AG04449 (cell line): Measurements from ENCODE around the gene AK4.

Experiments used
- CTCF ChIA-PET: fragments of 350-600 bp; formaldehyde crosslinking; extraction: SDS; loops from one replicate; lab custom pipeline; 2021; ENCODE audit warnings: antibody characterized with exemption; lab: Yijun Ruan, JAX
- POLR2A ChIA-PET: fragments of 400-600, 350-600 bp; formaldehyde crosslinking; extraction: SDS; loops from one replicate; lab custom pipeline; 2020; ENCODE audit warnings: antibody characterized with exemption, inconsistent platforms; lab: Yijun Ruan, JAX
- DNase-seq: peaks from one replicate; pipeline ENCODE4 v3.0.0-alpha.2; 2010; ENCODE audit warnings: low read depth, low spot score
- H3K4me3 ChIP-seq: 2 replicates; pipeline ENCODE4 v1.5.1; 2011; ENCODE audit warnings: low read depth, mild to moderate bottlenecking, control low read depth, low read length
- CTCF ChIP-seq: IDR thresholded peaks from one replicate; pipeline ENCODE4 v1.5.1; 2011; ENCODE audit warnings: mild to moderate bottlenecking, moderate library complexity, low read length, control low read depth, inconsistent platforms; ENCODE audit not compliant: insufficient read depth; ENCODE audit errors: missing control alignments

The AK4 gene

GRCh38 chr1:65200411-65200810 is 52.4 kb downstream of the AK4 start:
- CTCF ChIA-PET: interaction anchor here (1.1 to 3.5 kb wide), 3 partner anchors 10 to 139 kb away, joined by 3 to 17 read pairs (median 5); no protein-coding TSS in a partner anchor
- no peak for DNase-seq
- POLR2A ChIA-PET: no interaction called here
- TF ChIP-seq CTCF: no peak
- H3K4me3 ChIP-seq: no peak overlapping the region

GRCh38 chr1:65206836-65207235 is 58.8 kb downstream of the AK4 start:
- TF ChIP-seq CTCF: no peak
- DNase-seq: no peak
- ChIA-PET CTCF (interaction anchor here (1.0 to 4.3 kb wide), 5 partner anchors 9 to 142 kb away, joined by 3 to 37 read pairs (median 6); no protein-coding TSS in a partner anchor), POLR2A (no interaction called here)
- H3K4me3 ChIP-seq: no peak overlapping the region

- ChIA-PET POLR2A (no interaction called here), CTCF (interaction anchor here (1.0 to 10.3 kb wide), 6 partner anchors 8 to 481 kb away, joined by 5 to 143 read pairs (median 18); no protein-coding TSS in a partner anchor)
- DNase-seq: no peak
- TF ChIP-seq CTCF: no peak
- no peak overlapping the region for H3K4me3 ChIP-seq
Observed at GRCh38 chr1:65207317-65207716, 59.3 kb downstream of the AK4 start.

GRCh38 chr1:65208563-65208973 is 60.6 kb downstream of the AK4 start:
- ChIA-PET POLR2A (no interaction called here), CTCF (interaction anchor here (0.7 to 10.3 kb wide), 23 partner anchors 8 to 484 kb away, joined by 3 to 143 read pairs (median 4); no protein-coding TSS in a partner anchor)
- no peak for TF ChIP-seq CTCF
- no peak overlapping the region for H3K4me3 ChIP-seq
- no peak for DNase-seq

- ChIA-PET POLR2A (no interaction called here), CTCF (interaction anchor here (0.7 to 10.3 kb wide), 25 partner anchors 8 to 483 kb away, joined by 3 to 143 read pairs (median 4); no protein-coding TSS in a partner anchor)
- no peak overlapping the region for H3K4me3 ChIP-seq
- DNase-seq: no peak
- peak; percentile 51 for TF ChIP-seq CTCF
Observed at GRCh38 chr1:65209005-65209885, 61.2 kb downstream of the AK4 start.

- DNase-seq: no peak
- ChIA-PET POLR2A (no interaction called here), CTCF (interaction anchor here (0.8 to 10.3 kb wide), 5 partner anchors 9 to 478 kb away, joined by 3 to 143 read pairs (median 18); no protein-coding TSS in a partner anchor)
- TF ChIP-seq CTCF: no peak
- H3K4me3 ChIP-seq: no peak overlapping the region
Observed at GRCh38 chr1:65210325-65210724, 62.3 kb downstream of the AK4 start.
